ENCODE measurements around the gene CDH13.

Gene CDH13

DNA sequence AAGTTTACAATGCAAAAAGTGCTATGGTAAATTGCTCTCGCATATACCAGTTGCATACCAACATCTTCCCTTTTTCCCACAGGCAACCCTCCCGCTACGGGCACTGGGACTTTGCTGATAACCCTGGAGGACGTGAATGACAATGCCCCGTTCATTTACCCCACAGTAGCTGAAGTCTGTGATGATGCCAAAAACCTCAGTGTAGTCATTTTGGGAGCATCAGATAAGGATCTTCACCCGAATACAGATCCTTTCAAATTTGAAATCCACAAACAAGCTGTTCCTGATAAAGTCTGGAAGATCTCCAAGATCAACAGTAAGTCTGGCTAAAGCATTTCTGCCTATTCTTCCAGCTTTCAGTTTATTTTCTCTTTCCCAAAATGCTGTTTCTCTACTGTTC lies 1153.1 kb downstream of the CDH13 start:
- no peak for TF ChIP-seq CTCF (IDR thresholded peaks at IDR 0.05; ENCODE audit: low read depth, low read length, poor library complexity, severe bottlenecking)
- no peak for TF ChIP-seq EZH2phosphoT487 (IDR thresholded peaks at IDR 0.05; ENCODE audit: borderline replicate concordance, low read length)
- Histone ChIP-seq H3K79me2 (ENCODE audit: control insufficient read depth, low read length) (no peaks in the 10 kb centered on the region), H3K4me3 (ENCODE audit: low read length) (no peak overlapping the region), H3K4me1 (ENCODE audit: control insufficient read depth, low read length) (no peaks in the 10 kb centered on the region), H3K36me3 (ENCODE audit: control insufficient read depth, low read length) (no peaks in the 10 kb centered on the region), H3K27ac (ENCODE audit: low read depth, low read length) (no peak overlapping the region), H3K27me3 (ENCODE audit: control insufficient read depth, low read length) (no peaks in the 10 kb centered on the region), H3K4me2 (ENCODE audit: low read length) (no peak overlapping the region), H3F3A (ENCODE audit: control insufficient read depth, insufficient read depth) (no peaks in the 10 kb centered on the region), H3K9me2 (replicated peaks; ENCODE audit: control insufficient read depth, low read length) (no peaks in the 10 kb centered on the region), H4K20me1 (ENCODE audit: control insufficient read depth, insufficient read depth, low read depth, low read length) (no peaks in the 10 kb centered on the region), H3K9me3 (ENCODE audit: control insufficient read depth, insufficient read depth, low read length) (no peaks in the 10 kb centered on the region)

DNA sequence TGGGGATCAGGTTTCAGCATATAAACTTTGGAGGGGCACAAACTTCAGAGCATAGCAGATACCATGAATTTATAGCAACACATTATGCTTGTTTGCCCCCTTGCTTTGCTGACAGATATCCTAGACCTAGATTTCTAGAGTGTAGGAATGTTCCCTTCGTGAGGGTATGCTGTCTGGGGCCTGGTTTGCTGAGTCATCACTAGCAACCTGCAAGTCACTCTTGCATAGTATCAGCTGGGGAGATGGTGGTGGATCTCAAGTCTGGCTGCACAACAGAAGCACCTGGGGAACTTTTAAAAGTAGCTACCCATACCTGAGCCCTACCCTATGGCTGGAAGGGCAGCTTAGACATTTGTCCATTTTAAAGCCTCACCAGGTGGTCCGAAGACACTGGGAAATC lies 1158.7 kb downstream of the CDH13 start:
- H3K4me3 ChIP-seq (ENCODE audit: low read length), result no peak overlapping the region
- H3K27me3 ChIP-seq (ENCODE audit: control insufficient read depth, low read length), result no peaks in the 10 kb centered on the region
- no peaks in the 10 kb centered on the region for H4K20me1 ChIP-seq (ENCODE audit: control insufficient read depth, insufficient read depth, low read depth, low read length)
- no peaks in the 10 kb centered on the region for H3K79me2 ChIP-seq (ENCODE audit: control insufficient read depth, low read length)
- no peaks in the 10 kb centered on the region for H3K9me3 ChIP-seq (ENCODE audit: control insufficient read depth, insufficient read depth, low read length)
- no peaks in the 10 kb centered on the region for H3K9me2 ChIP-seq (replicated peaks; ENCODE audit: control insufficient read depth, low read length)
- H3K36me3 ChIP-seq (ENCODE audit: control insufficient read depth, low read length), result no peaks in the 10 kb centered on the region
- H3K4me2 ChIP-seq (ENCODE audit: low read length), result no peak overlapping the region
- no peak overlapping the region for H3K27ac ChIP-seq (ENCODE audit: low read depth, low read length)
- H3F3A ChIP-seq (ENCODE audit: control insufficient read depth, insufficient read depth), result no peaks in the 10 kb centered on the region
- TF ChIP-seq EZH2phosphoT487 (IDR thresholded peaks at IDR 0.05; ENCODE audit: borderline replicate concordance, low read length) (no peak), CTCF (IDR thresholded peaks at IDR 0.05; ENCODE audit: low read depth, low read length, poor library complexity, severe bottlenecking) (no peak)
- no peaks in the 10 kb centered on the region for H3K4me1 ChIP-seq (ENCODE audit: control insufficient read depth, low read length)

DNA sequence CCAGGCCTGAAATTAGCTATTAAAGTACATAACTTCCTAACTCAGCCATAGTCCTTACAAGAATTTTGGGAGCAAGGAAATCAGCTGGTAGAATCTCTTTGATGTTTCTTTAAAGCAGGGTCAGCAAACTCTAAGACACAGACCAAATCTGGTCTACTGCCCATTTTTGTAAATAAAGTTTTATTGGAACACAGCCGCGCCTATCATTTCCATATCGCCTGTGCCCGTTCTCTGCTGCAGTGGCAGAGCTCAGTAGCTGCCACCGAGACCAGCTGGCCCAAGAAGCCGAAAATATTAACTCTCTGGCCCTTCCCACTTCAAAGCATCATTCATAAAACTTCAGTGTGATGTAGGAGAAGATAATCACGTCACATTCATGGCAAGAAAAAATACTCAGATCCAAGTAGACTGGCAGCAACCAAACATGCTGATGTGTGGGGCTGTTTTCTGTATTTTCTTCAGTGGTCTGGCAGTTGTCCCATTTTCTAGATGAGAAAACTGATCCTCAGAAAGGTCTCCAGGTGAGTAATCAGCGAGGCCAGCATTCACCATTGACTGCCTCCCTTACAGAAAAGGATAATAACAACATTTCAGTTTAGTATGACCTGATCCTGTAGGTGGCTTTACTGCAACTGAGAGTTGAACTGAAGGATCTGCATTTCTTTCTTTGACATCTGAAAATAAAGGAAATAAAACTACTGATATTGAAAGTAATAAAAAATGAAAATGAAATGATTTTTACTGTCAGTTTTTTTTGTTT lies 1163.1 kb downstream of the CDH13 start:
- H3K9me3 ChIP-seq (ENCODE audit: control insufficient read depth, insufficient read depth, low read length), result no peaks in the 10 kb centered on the region
- H3K36me3 ChIP-seq (ENCODE audit: control insufficient read depth, low read length), result no peaks in the 10 kb centered on the region

More for the DNA sequence above, 1163.1 kb downstream of the CDH13 start:
- H3K79me2 ChIP-seq (ENCODE audit: control insufficient read depth, low read length), result no peaks in the 10 kb centered on the region
- H3K4me3 ChIP-seq (ENCODE audit: low read length), result no peak overlapping the region
- H3K27me3 ChIP-seq (ENCODE audit: control insufficient read depth, low read length), result no peaks in the 10 kb centered on the region
- H3F3A ChIP-seq (ENCODE audit: control insufficient read depth, insufficient read depth), result no peaks in the 10 kb centered on the region
- no peaks in the 10 kb centered on the region for H3K9me2 ChIP-seq (replicated peaks; ENCODE audit: control insufficient read depth, low read length)
- H3K4me2 ChIP-seq (ENCODE audit: low read length), result no peak overlapping the region
- no peaks in the 10 kb centered on the region for H3K4me1 ChIP-seq (ENCODE audit: control insufficient read depth, low read length)
- no peaks in the 10 kb centered on the region for H4K20me1 ChIP-seq (ENCODE audit: control insufficient read depth, insufficient read depth, low read depth, low read length)
- H3K27ac ChIP-seq (ENCODE audit: low read depth, low read length), result no peak overlapping the region
- no peak for TF ChIP-seq EZH2phosphoT487 (IDR thresholded peaks at IDR 0.05; ENCODE audit: borderline replicate concordance, low read length)
- no peak for TF ChIP-seq CTCF (IDR thresholded peaks at IDR 0.05; ENCODE audit: low read depth, low read length, poor library complexity, severe bottlenecking)

All from DOHH2 (cell line).